Right ventricle myocardium superior (tissue), 1 donor: ENCODE data around the gene IQSEC1. TPM values are rescaled to one million over a fixed set of nuclear protein-coding genes. Genes with fewer than 3 reads are reported as not detected.
A peak's percentile ranks its signal among the peaks of the same experiment; 100 is the strongest.
"Not testable (repeated sequence)": the region's sequence is repeated elsewhere in the genome, so short reads cannot be mapped to it uniquely, and the experiment has no call there.

Experiments
- ATAC-seq: fragments of 200-7000 bp; cut with Tn5 transposase; one replicate; pipeline ENCODE4 v1.9.1; 2020; ENCODE audit warnings: mild to moderate bottlenecking; ENCODE audit not compliant: poor library complexity
- DNase-seq: peaks from one replicate; pipeline ENCODE4 v3.0.0-alpha.2; 2020
- intact Hi-C: fragments of 100-400 bp; cut with DNase I; formaldehyde crosslinking; loops from one replicate; pipeline ENCODE4 v1.11.2; 2022
- total RNA-seq: library from RNA; stranded (reverse); fragmentation: NEBNext Ultra II Directional; extraction: Animal tissue kit (Norgen Biotek cat#: 25700); gene quantifications from one replicate; pipeline ENCODE4 v1.2.1, GENCODE V29; 2021
- donor health status: DM: no; HTN: yes; CAD: no; lungs with severe emphysema.

The IQSEC1 gene
- total RNA-seq, 1 donor from 2014 or later: 78.6 TPM

DNA sequence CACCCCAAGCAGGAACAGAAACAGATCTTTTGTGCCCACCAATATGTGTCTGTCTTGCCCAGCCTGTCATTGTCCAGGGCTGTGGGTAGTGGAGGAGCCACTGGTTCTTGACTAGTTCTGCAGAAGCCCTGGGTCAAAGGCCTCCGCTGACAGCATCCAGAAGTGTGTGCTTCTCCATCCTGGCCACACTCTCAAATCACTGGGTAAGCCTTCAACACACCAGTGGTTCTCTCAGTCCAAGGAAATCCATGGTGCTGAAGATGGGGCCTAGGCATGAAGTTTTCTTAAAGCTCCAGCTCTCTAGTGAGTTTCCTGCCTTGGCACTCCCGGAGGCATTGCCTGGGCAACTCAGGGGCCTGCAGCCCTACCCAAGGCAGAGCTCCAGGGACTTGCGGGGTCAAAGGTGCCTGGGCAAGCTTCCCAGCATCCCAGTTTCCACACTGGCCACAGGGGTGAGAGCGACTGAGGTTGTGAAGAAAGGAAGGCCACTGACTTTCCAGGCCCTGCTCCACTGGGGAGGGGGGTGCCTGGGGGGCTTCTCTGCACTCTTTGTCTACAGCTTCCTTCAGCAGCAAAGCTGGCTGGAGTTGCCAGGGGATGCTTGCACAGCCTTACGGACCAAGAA lies 193.9 kb downstream of the IQSEC1 start:
- no peak for ATAC-seq

GRCh38 chr3:12878758-12879157 lies 194.5 kb downstream of the IQSEC1 start:
- DNase-seq, intact Hi-C loops, ATAC-seq: not testable (repeated sequence)

More for the DNA sequence above, 193.9 kb downstream of the IQSEC1 start:
- intact Hi-C loops: no loop called here
- no peak for DNase-seq

GRCh38 chr3:12878141-12878574 lies 195.1 kb downstream of the IQSEC1 start:
- ATAC-seq (no peak), DNase-seq (no peak)
- intact Hi-C loops: no loop called here

- DNase-seq (no peak), ATAC-seq (no peak)
- intact Hi-C loops: no loop called here
Measured at GRCh38 chr3:12877040-12877439, 196.2 kb downstream of the IQSEC1 start.

DNA sequence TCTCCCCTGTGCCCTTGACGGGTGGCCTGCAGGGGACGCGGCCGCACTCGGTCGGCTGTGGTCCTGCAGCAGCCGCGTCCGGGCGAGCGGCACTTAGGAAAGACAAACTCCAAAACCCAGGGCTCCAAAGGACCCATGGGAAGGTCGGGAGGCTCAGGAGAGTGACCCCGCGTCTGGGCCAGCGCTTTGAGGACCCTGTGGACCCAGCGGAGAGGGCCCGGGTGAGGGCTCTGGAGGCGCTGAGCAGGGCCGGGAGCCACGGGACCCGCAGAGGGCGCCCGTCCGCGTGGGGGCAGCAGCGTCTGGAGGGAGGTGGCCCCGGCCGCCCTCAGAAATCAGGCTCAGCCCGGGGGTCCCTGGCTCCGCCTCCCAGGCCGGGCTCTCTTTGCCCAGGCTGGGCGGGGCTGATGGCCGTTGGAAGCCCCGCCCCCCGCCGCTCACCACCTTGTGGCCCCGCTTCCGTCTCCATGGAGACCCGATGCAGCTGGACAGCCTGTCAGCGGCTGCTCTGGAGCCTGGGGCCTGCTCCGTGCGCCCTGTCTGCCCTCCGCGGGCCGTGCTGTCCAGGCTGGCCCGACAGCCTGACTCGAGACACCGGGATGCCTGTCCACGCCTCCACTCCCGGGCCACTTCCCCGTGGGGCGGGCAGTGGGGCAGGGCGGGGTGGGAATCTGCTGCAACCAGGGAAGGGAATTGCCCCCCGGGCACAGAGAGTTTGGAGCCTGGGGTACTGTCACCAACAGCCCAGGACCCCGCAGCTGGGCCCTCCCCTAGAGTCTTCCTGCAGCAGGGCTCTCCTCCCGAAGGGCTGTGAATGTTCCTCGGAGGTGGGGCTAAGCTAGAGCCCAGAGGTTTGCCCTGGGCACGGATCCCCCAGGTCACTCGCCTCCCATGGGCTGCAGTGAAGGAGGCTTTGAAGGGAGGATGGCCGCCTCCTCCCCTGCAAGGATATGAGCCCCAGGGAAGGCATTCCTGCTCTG lies 197.1 kb downstream of the IQSEC1 start:
- DNase-seq (peak; percentile 70), ATAC-seq (peak; percentile 82)
- intact Hi-C loops: no loop called here

GRCh38 chr3:12871404-12871983 lies 201.7 kb downstream of the IQSEC1 start:
- DNase-seq (no peak), ATAC-seq (no peak)
- intact Hi-C loops: no loop called here

GRCh38 chr3:12870942-12871341 lies 202.3 kb downstream of the IQSEC1 start:
- DNase-seq: peak; percentile 69
- no peak for ATAC-seq
- intact Hi-C loops: no loop called here

GRCh38 chr3:12869035-12869621 lies 204.1 kb downstream of the IQSEC1 start:
- intact Hi-C loops: loop anchor here (2.0 to 5.0 kb wide), 2 partner anchors 22 to 128 kb away; no protein-coding TSS in a partner anchor
- peak; percentile 80 for ATAC-seq
- DNase-seq: peak; percentile 69

DNA sequence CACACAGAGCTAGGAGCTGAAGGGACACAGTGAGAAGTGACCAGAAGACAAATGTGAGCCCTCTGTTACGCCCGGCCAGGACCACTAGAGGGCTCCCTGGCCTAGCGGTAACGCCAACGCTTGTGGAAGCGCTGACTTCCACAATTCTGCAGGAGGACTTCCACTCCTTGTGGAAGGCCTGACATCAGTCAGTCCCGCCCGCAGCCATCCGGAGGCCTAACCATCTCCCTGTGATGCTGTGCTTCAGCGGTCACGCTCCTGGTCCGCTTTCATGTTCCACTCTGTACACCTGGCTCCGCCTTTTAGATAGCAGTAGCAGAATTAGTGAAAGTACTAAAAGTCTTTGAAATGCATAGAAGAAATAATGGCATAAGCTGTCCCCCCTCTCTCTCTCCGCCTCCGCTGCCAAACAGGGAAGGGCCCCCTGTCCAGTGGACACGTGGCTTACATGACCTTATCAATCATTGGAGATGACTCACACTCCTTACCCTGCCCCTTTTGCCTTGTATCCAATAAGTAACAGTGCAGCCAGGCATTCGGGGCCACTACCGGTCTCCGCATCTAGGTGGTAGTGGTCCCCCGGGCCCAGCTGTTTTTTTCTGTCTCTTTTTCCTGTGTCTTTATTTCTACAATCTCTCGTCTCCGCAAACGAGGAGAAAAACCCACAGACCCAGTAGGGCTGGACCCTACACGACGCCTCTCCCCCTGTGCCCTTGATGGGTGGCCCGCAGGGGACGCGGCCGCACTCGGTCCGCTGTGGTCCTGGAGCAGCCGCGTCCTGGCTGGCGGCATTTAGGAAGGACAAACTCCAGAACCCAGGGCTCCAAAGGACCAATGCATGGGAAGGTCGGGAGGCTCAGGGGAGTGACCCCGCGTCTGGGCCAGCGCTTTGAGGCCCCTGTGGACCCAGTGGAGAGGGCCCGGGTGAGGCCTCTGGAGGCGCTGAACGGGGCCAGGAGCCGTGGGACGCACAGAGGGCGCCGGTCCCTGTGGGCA lies 204.9 kb downstream of the IQSEC1 start:
- intact Hi-C loops: loop anchor here (2.0 to 5.0 kb wide), 2 partner anchors 22 to 129 kb away; no protein-coding TSS in a partner anchor
- DNase-seq (peak; percentile 91), ATAC-seq (peak; percentile 96)

DNA sequence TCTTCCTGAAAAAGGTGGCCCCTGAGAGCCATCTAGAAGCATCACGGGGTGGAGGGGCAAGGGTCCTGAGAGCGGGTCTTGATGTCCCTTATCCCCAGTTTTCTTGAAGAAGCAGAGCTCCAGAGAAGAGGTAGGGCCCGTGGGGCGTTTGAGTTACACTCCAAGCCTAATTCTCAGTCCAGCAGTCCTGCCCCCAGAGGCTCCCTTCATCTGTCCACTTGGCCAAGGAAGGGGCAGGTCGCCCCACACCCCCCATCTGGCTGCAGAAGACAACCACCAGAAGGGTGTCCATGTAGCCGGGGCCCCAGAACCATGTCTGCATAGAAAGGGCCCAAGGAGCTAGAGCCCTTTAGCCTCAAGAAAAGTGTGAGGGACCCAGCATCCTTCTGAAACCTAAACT lies 206.4 kb downstream of the IQSEC1 start:
- intact Hi-C loops: loop anchor here (5.0 kb wide), 1 partner anchor 130 kb away; no protein-coding TSS in a partner anchor
- no peak for DNase-seq

GRCh38 chr3:12865271-12865670 lies 208.0 kb downstream of the IQSEC1 start:
- no peak for DNase-seq
- ATAC-seq: no peak
- intact Hi-C loops: loop anchor here (5.0 kb wide), 1 partner anchor 132 kb away; no protein-coding TSS in a partner anchor

More for the DNA sequence above, 206.4 kb downstream of the IQSEC1 start:
- no peak for ATAC-seq

GRCh38 chr3:12862387-12862786 lies 210.8 kb downstream of the IQSEC1 start:
- no peak for ATAC-seq
- DNase-seq: no peak
- intact Hi-C loops: no loop called here

GRCh38 chr3:12861611-12862010 lies 211.6 kb downstream of the IQSEC1 start:
- intact Hi-C loops: no loop called here

GRCh38 chr3:12859840-12860239 lies 213.4 kb downstream of the IQSEC1 start:
- intact Hi-C loops: no loop called here
- ATAC-seq (no peak), DNase-seq (no peak)

More at GRCh38 chr3:12861611-12862010, 211.6 kb downstream of the IQSEC1 start:
- DNase-seq (no peak), ATAC-seq (no peak)

DNA sequence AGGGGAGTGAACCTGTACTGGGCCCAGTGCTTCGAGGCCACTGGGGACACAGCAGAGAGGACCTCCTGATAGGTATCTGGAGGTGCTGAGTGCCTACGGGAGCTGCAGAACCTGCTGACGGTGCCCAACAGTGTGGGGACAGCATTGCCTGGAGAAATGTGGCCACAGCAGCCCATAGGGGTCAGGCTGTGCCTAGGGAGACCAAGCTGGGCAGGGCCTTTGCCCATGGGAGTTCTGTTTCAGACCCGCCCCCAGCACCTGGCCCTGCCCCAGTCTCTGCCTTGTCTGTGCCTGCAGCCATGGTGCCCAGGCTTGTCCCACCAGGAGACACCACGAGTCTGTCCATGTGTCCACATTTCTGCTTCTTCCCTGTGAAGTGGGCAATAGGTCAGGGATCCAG lies 216.6 kb downstream of the IQSEC1 start:
- intact Hi-C loops: no loop called here
- DNase-seq (no peak), ATAC-seq (no peak)

DNA sequence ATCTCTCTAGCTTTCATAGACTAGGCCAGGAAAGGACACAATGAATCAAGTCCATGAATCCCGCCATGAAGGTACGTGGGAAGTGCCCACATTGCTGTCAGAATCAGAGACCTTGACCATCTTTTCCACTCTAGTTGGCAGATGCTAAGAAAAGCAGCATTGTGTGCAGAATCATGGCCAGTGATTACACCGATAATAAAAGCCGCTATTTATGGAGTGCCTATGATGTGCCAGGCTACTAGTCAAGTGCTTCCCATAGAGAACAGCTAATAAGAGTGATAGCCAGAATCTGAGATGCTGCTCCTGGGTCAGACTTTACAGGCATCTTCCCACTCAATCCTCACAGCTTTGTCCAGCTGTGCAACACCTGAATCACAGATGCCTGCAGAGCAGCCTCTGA lies 218.7 kb downstream of the IQSEC1 start:
- DNase-seq (no peak), ATAC-seq (no peak)
- intact Hi-C loops: no loop called here

DNA sequence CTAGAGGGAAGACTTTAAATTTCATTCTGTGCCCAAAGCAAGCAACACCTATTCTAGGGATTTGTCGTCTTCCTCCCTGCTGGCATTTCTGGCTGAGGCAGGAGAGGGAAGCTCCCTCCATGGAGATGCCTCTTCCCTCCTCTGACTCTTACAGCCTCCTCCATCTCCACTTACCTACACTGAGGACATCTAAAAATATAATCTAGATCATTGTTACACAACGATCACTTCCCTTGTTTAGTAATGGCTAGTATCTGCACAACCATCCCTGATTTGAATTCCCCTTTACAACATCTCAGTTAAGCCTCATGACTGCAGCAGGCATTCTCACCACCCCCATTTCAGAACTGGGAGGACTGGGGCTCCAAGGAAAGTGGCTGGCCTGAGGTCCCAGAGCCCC lies 219.4 kb downstream of the IQSEC1 start:
- intact Hi-C loops, ATAC-seq: not testable (repeated sequence)

DNA sequence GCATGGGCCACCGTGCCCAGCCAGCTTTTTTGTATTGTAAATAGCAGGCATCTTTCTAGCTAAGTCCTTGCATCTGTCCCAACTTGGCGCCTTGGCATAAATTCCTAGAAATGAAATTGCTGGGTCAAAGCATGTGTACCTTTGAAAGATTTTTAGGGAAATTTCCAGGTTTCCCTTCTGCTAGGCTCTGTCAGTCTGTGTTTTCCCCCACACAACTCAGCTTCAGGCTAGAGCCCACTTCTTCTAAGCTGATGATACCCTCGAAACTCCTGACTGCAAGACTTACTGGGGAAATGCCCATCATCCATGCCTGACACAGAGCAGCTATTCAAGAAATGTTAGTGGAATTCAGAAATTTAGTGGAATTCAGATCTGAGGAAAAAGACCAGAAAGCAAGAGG lies 221.0 kb downstream of the IQSEC1 start:
- DNase-seq: no peak
- intact Hi-C loops: no loop called here
- ATAC-seq: no peak

More for the DNA sequence above, 219.4 kb downstream of the IQSEC1 start:
- not testable (repeated sequence) for DNase-seq
